Neural progenitor cell (in vitro differentiated cells): ENCODE results near the gene CBLC. TPM values are rescaled to one million over a fixed set of nuclear protein-coding genes. Genes with fewer than 3 reads are reported as not detected.

Experiments
- DNase-seq: peaks from one replicate; pipeline ENCODE4 v3.0.0-alpha.2; 2016; ENCODE audit warnings: low spot score
- H2AFZ ChIP-seq: fragments of 200-600 bp; sonication (generic); replicated peaks from 2 replicates; pipeline ENCODE4 v1.6.1; 2016; ENCODE audit warnings: antibody characterized with exemption
- H3F3A ChIP-seq: fragments of 200-600 bp; sonication (generic); 2 replicates; pipeline ENCODE4 v1.6.1; 2016; ENCODE audit warnings: antibody characterized with exemption, low read depth
- H3K27ac ChIP-seq: fragments of 200-600 bp; sonication (generic); 2 replicates; pipeline ENCODE4 v1.5.1; 2016; ENCODE audit warnings: mild to moderate bottlenecking
- H3K27me3 ChIP-seq: fragments of 200-600 bp; sonication (generic); 2 replicates; pipeline ENCODE4 v1.6.1; 2016; ENCODE audit warnings: mild to moderate bottlenecking, moderate library complexity
- H3K36me3 ChIP-seq: fragments of 200-600 bp; sonication (generic); 2 replicates; pipeline ENCODE4 v1.5.1; 2016
- H3K4me1 ChIP-seq: fragments of 200-600 bp; sonication (generic); 2 replicates; pipeline ENCODE4 v1.6.1; 2016; ENCODE audit warnings: mixed run types
- H3K4me2 ChIP-seq: fragments of 200-600 bp; sonication (generic); 2 replicates; pipeline ENCODE4 v1.6.1; 2016
- H3K4me3 ChIP-seq: fragments of 200-600 bp; sonication (generic); 2 replicates; pipeline ENCODE4 v1.5.1; 2016
- H3K79me2 ChIP-seq: fragments of 200-600 bp; sonication (generic); 2 replicates; pipeline ENCODE4 v1.6.1; 2016; ENCODE audit warnings: low read depth
- H3K9ac ChIP-seq: fragments of 200-600 bp; sonication (generic); 2 replicates; pipeline ENCODE4 v1.6.1; 2016
- H3K9me3 ChIP-seq: fragments of 200-600 bp; sonication (generic); 2 replicates; pipeline ENCODE4 v1.5.1; 2016; ENCODE audit warnings: low read depth
- H4K20me1 ChIP-seq: fragments of 200-600 bp; sonication (generic); 2 replicates; pipeline ENCODE4 v1.6.1; 2016; ENCODE audit warnings: low read depth
- H3K27ac Mint-ChIP-seq: 3 replicates; pipeline ENCODE4 v1.8.0; 2021; ENCODE audit warnings: mixed read lengths
- H3K27me3 Mint-ChIP-seq: 2 replicates; pipeline ENCODE4 v1.8.0; 2022; ENCODE audit warnings: low read depth, mild to moderate bottlenecking, inconsistent platforms, moderate library complexity, mixed read lengths; ENCODE audit not compliant: insufficient read depth
- H3K36me3 Mint-ChIP-seq: 3 replicates; pipeline ENCODE4 v1.8.0; 2021; ENCODE audit warnings: mixed read lengths
- H3K4me1 Mint-ChIP-seq: 3 replicates; pipeline ENCODE4 v1.8.0; 2021; ENCODE audit warnings: mixed read lengths
- H3K4me3 Mint-ChIP-seq: 3 replicates; pipeline ENCODE4 v1.8.0; 2021; ENCODE audit warnings: mild to moderate bottlenecking, moderate library complexity, mixed read lengths
- H3K9me3 Mint-ChIP-seq: 3 replicates; pipeline ENCODE4 v1.8.0; 2020; ENCODE audit warnings: mixed read lengths
- CTCF ChIP-seq: fragments of 200-600 bp; sonication (generic); IDR thresholded peaks from 2 replicates; pipeline ENCODE4 v1.5.1; 2017; ENCODE audit warnings: antibody characterized with exemption, mild to moderate bottlenecking
- EZH2 ChIP-seq: fragments of 200-600 bp; sonication (generic); IDR thresholded peaks from 2 replicates; pipeline ENCODE4 v1.6.1; 2017; ENCODE audit warnings: antibody characterized with exemption, mild to moderate bottlenecking, moderate library complexity
- EZH2phosphoT487 ChIP-seq: fragments of 200-600 bp; sonication (generic); IDR thresholded peaks from 2 replicates; pipeline ENCODE4 v1.6.1; 2017; ENCODE audit warnings: antibody characterized with exemption
- total RNA-seq: library from RNA; depleted of rRNA; stranded (reverse); fragments of >200 nt; gene quantifications from 2 replicates; pipeline ENCODE4 v1.2.3, GENCODE V29; 2015; ENCODE audit warnings: low replicate concordance

Gene CBLC
- total RNA-seq, 1 donor from 2014 or later = 1.5 TPM

- Mint-ChIP-seq H3K27ac (no peak overlapping the region), H3K9me3 (no peaks in the 10 kb centered on the region), H3K27me3 (peaks cover 15% of the 10 kb centered on the region), H3K4me1 (peaks cover 24% of the 10 kb centered on the region), H3K4me3 (peak overlapping the region; percentile 33), H3K36me3 (no peaks in the 10 kb centered on the region)
- no peak overlapping the region for H3K4me2 ChIP-seq
- H3K27me3 ChIP-seq = peaks cover 19% of the 10 kb centered on the region
- peaks cover 5% of the 10 kb centered on the region for H3F3A ChIP-seq
- DNase-seq = no peak
- H3K9ac ChIP-seq = no peak overlapping the region
- H3K36me3 ChIP-seq = no peaks in the 10 kb centered on the region
- no peaks in the 10 kb centered on the region for H3K9me3 ChIP-seq
- no peaks in the 10 kb centered on the region for H4K20me1 ChIP-seq
- no peaks in the 10 kb centered on the region for H3K79me2 ChIP-seq
- H2AFZ ChIP-seq = no peak overlapping the region
- no peak overlapping the region for H3K4me3 ChIP-seq
- H3K4me1 ChIP-seq = peaks cover 14% of the 10 kb centered on the region
- no peak overlapping the region for H3K27ac ChIP-seq
- TF ChIP-seq EZH2 = no peak
- TF ChIP-seq CTCF = no peak
- TF ChIP-seq EZH2phosphoT487 = no peak
These were observed 44.5 kb downstream of the CBLC start for GRCh38 chr19:44822177-44822576.

- peak; percentile 70 for DNase-seq
- Histone ChIP-seq H3K4me2 (peak overlapping the region; percentile 60), H3K79me2 (no peaks in the 10 kb centered on the region), H3K36me3 (no peaks in the 10 kb centered on the region), H2AFZ (no peak overlapping the region), H3K4me3 (no peak overlapping the region), H3F3A (peaks cover 5% of the 10 kb centered on the region), H3K9me3 (no peaks in the 10 kb centered on the region), H3K27ac (no peak overlapping the region), H3K4me1 (peaks cover 14% of the 10 kb centered on the region), H3K9ac (no peak overlapping the region), H4K20me1 (no peaks in the 10 kb centered on the region), H3K27me3 (peaks cover 22% of the 10 kb centered on the region)
- Mint-ChIP-seq H3K36me3 (no peaks in the 10 kb centered on the region), H3K4me3 (peak overlapping the region; percentile 33), H3K27me3 (peaks cover 15% of the 10 kb centered on the region), H3K27ac (no peak overlapping the region), H3K4me1 (peaks cover 21% of the 10 kb centered on the region), H3K9me3 (no peaks in the 10 kb centered on the region)
- no peak for TF ChIP-seq CTCF
- TF ChIP-seq EZH2 = no peak
- TF ChIP-seq EZH2phosphoT487 = no peak
These were observed 45.1 kb downstream of the CBLC start for GRCh38 chr19:44822670-44823372.

GRCh38 chr19:44823373-44823698 lies 45.6 kb downstream of the CBLC start:
- peaks cover 15% of the 10 kb centered on the region for H3K27me3 Mint-ChIP-seq
- H3F3A ChIP-seq = peaks cover 5% of the 10 kb centered on the region
- H3K36me3 ChIP-seq = no peaks in the 10 kb centered on the region
- no peaks in the 10 kb centered on the region for H3K79me2 ChIP-seq
- no peak overlapping the region for H3K9ac ChIP-seq
- peaks cover 21% of the 10 kb centered on the region for H3K4me1 Mint-ChIP-seq
- H3K4me3 Mint-ChIP-seq = peak overlapping the region; percentile 19
- H3K9me3 Mint-ChIP-seq = no peaks in the 10 kb centered on the region
- H2AFZ ChIP-seq = no peak overlapping the region
- no peak overlapping the region for H3K4me3 ChIP-seq
- no peak overlapping the region for H3K27ac ChIP-seq
- TF ChIP-seq EZH2phosphoT487 = no peak
- no peak for TF ChIP-seq EZH2
- no peak for TF ChIP-seq CTCF
- no peaks in the 10 kb centered on the region for H3K36me3 Mint-ChIP-seq
- H3K27ac Mint-ChIP-seq = no peak overlapping the region
- no peaks in the 10 kb centered on the region for H4K20me1 ChIP-seq
- peak overlapping the region; percentile 60 for H3K4me2 ChIP-seq
- DNase-seq = no peak
- H3K4me1 ChIP-seq = peaks cover 14% of the 10 kb centered on the region
- H3K9me3 ChIP-seq = no peaks in the 10 kb centered on the region
- H3K27me3 ChIP-seq = peaks cover 22% of the 10 kb centered on the region
